Stimulated activated CD8-positive, alpha-beta memory T cell treated with anti-CD3 and anti-CD28 coated beads, Interleukin-12 subunit alpha, Interleukin-12 subunit beta, amount 100 ng/mL, for 24 hours (primary cell): Measurements from ENCODE around the gene ZNF273.

Source experiments
- DNase-seq: peaks from one replicate; pipeline ENCODE4 v3.0.0-alpha.2; 2020; ENCODE audit errors: extremely low read depth

ZNF273 gene

GRCh38 chr7:64876792-64877713 is 26.0 kb upstream of the ZNF273 start:
- peak; percentile 31 for DNase-seq

GRCh38 chr7:64877714-64878610 is 25.1 kb upstream of the ZNF273 start:
- DNase-seq: no peak

- no peak for DNase-seq
Observed at GRCh38 chr7:64878684-64879083, 24.4 kb upstream of the ZNF273 start.

GRCh38 chr7:64879086-64879730 is 23.9 kb upstream of the ZNF273 start:
- DNase-seq: no peak

GRCh38 chr7:64879800-64880199 is 23.3 kb upstream of the ZNF273 start:
- DNase-seq: no peak

GRCh38 chr7:64880322-64881297 is 22.5 kb upstream of the ZNF273 start:
- no peak for DNase-seq

- DNase-seq: no peak
Observed at GRCh38 chr7:64881461-64882287, 21.4 kb upstream of the ZNF273 start.

GRCh38 chr7:64882341-64883112 is 20.5 kb upstream of the ZNF273 start:
- no peak for DNase-seq

GRCh38 chr7:64883113-64883905 is 19.8 kb upstream of the ZNF273 start:
- no peak for DNase-seq

- no peak for DNase-seq
Observed at GRCh38 chr7:64884085-64884912, 18.8 kb upstream of the ZNF273 start.

GRCh38 chr7:64884913-64885370 is 18.1 kb upstream of the ZNF273 start:
- DNase-seq: no peak

GRCh38 chr7:64885520-64886240 is 17.4 kb upstream of the ZNF273 start:
- DNase-seq: no peak

GRCh38 chr7:64886956-64887545 is 16.0 kb upstream of the ZNF273 start:
- no peak for DNase-seq

GRCh38 chr7:64887756-64888508 is 15.1 kb upstream of the ZNF273 start:
- DNase-seq: no peak

- DNase-seq: no peak
Observed at GRCh38 chr7:64888561-64888900, 14.5 kb upstream of the ZNF273 start.
